SK-N-SH treated with all-trans-retinoic acid at 6 μM for 48 hours (cell line): Measurements from ENCODE around the gene SLC6A15.

Experiments used
- ATAC-seq: fragments of 200-7000 bp; cut with Tn5 transposase; 3 replicates; pipeline ENCODE4 v1.9.1; 2020; ENCODE audit warnings: mild to moderate bottlenecking, moderate library complexity
- ARNTL ChIP-seq: fragments of 450-650 bp; formaldehyde crosslinking; IDR thresholded peaks from 2 replicates; pipeline ENCODE4 v1.5.0; 2020; ENCODE audit warnings: low read depth, mild to moderate bottlenecking, moderate library complexity, borderline replicate concordance
- BACH2 ChIP-seq: fragments of 250-450 bp; sonication (Bioruptor Pico); IDR thresholded peaks from 2 replicates; pipeline ENCODE4 v1.9.0; 2021; ENCODE audit warnings: mild to moderate bottlenecking, borderline replicate concordance
- CSDC2 ChIP-seq: fragments of 250-450 bp; sonication (Bioruptor Pico); IDR thresholded peaks from 2 replicates; pipeline ENCODE4 v1.5.0; 2020; ENCODE audit warnings: mild to moderate bottlenecking, moderate library complexity
- CSRNP3 ChIP-seq: fragments of 250-450 bp; sonication (Bioruptor Pico); IDR thresholded peaks from 2 replicates; pipeline ENCODE4 v1.5.1; 2021; ENCODE audit warnings: mild to moderate bottlenecking, moderate library complexity
- ESRRG ChIP-seq: fragments of 250-450 bp; sonication (Bioruptor Pico); IDR thresholded peaks from 2 replicates; pipeline ENCODE4 v1.6.1; 2021; ENCODE audit warnings: mild to moderate bottlenecking
- GLIS3 ChIP-seq: fragments of 250-450 bp; sonication (Bioruptor Pico); IDR thresholded peaks from 2 replicates; pipeline ENCODE4 v1.5.0; 2020; ENCODE audit warnings: mild to moderate bottlenecking, moderate library complexity
- ISL1 ChIP-seq: fragments of 250-450 bp; sonication (Bioruptor Pico); IDR thresholded peaks from 2 replicates; pipeline ENCODE4 v2.1.2; 2022; ENCODE audit warnings: mild to moderate bottlenecking, moderate library complexity
- OSR1 ChIP-seq: fragments of 250-450 bp; sonication (Bioruptor Pico); IDR thresholded peaks from 2 replicates; pipeline ENCODE4 v1.8.0; 2022; ENCODE audit warnings: moderate library complexity, mild to moderate bottlenecking, inconsistent platforms
- PATZ1 ChIP-seq: fragments of 250-450 bp; sonication (Bioruptor Pico); IDR thresholded peaks from 2 replicates; pipeline ENCODE4 v1.8.0; 2020; ENCODE audit warnings: mild to moderate bottlenecking, moderate library complexity, borderline replicate concordance
- PPARA ChIP-seq: fragments of 250-450 bp; sonication (Bioruptor Pico); IDR thresholded peaks from 2 replicates; pipeline ENCODE4 v1.5.0; 2020; ENCODE audit warnings: mild to moderate bottlenecking, borderline replicate concordance
- RARB ChIP-seq: fragments of 250-450 bp; sonication (Bioruptor Pico); IDR thresholded peaks from 2 replicates; pipeline ENCODE4 v1.8.0; 2021; ENCODE audit warnings: mild to moderate bottlenecking, moderate library complexity
- SNAI2 ChIP-seq: fragments of 250-450 bp; sonication (Bioruptor Pico); IDR thresholded peaks from 2 replicates; pipeline ENCODE4 v1.5.0; 2020; ENCODE audit warnings: mild to moderate bottlenecking, moderate library complexity
- ZC3H10 ChIP-seq: fragments of 250-450 bp; sonication (Bioruptor Pico); IDR thresholded peaks from 2 replicates; pipeline ENCODE4 v1.5.1; 2021; ENCODE audit warnings: mild to moderate bottlenecking, moderate library complexity
- ZFP3 ChIP-seq: fragments of 250-450 bp; sonication (Bioruptor Pico); IDR thresholded peaks from 2 replicates; pipeline ENCODE4 v1.5.0; 2020; ENCODE audit warnings: mild to moderate bottlenecking, moderate library complexity
- ZFP30 ChIP-seq: fragments of 450-650 bp; formaldehyde crosslinking; IDR thresholded peaks from 2 replicates; pipeline ENCODE4 v1.5.0; 2022; ENCODE audit warnings: mild to moderate bottlenecking, moderate library complexity
- ZNF565 ChIP-seq: fragments of 450-650 bp; formaldehyde crosslinking; conservative IDR thresholded peaks from 2 replicates; pipeline ENCODE4 v1.5.0; 2020; ENCODE audit warnings: low read depth, mild to moderate bottlenecking, moderate library complexity
- ZNF70 ChIP-seq: fragments of 450-650 bp; formaldehyde crosslinking; IDR thresholded peaks from 2 replicates; pipeline ENCODE4 v1.5.0; 2020; ENCODE audit warnings: mild to moderate bottlenecking, moderate library complexity
- TF ChIP-seq, protein P1 (sequence below): fragments of 250-450 bp; sonication (Bioruptor Pico); IDR thresholded peaks from 2 replicates; pipeline ENCODE4 v1.5.1; 2020; ENCODE audit warnings: low read depth, mild to moderate bottlenecking, moderate library complexity
- TF ChIP-seq, protein P2 (sequence below): fragments of 250-450 bp; sonication (Bioruptor Pico); IDR thresholded peaks from 2 replicates; pipeline ENCODE4 v1.5.0; 2020; ENCODE audit warnings: mild to moderate bottlenecking, moderate library complexity
- TF ChIP-seq, protein P3 (sequence below): fragments of 250-450 bp; sonication (Bioruptor Pico); IDR thresholded peaks from 2 replicates; pipeline ENCODE4 v1.8.0; 2021; ENCODE audit warnings: low read depth, mild to moderate bottlenecking, moderate library complexity, borderline replicate concordance

SLC6A15 gene

GRCh38 chr12:84840356-84840755, 72.2 kb downstream of the SLC6A15 start:
- ATAC-seq: no peak
- TF ChIP-seq PPARA (CRISPR knock-in tag): no peak
- TF ChIP-seq, protein P1, sequence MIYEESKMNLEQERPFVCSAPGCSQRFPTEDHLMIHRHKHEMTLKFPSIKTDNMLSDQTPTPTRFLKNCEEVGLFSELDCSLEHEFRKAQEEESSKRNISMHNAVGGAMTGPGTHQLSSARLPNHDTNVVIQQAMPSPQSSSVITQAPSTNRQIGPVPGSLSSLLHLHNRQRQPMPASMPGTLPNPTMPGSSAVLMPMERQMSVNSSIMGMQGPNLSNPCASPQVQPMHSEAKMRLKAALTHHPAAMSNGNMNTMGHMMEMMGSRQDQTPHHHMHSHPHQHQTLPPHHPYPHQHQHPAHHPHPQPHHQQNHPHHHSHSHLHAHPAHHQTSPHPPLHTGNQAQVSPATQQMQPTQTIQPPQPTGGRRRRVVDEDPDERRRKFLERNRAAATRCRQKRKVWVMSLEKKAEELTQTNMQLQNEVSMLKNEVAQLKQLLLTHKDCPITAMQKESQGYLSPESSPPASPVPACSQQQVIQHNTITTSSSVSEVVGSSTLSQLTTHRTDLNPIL (CRISPR knock-in tag): no peak
- TF ChIP-seq, protein P2, sequence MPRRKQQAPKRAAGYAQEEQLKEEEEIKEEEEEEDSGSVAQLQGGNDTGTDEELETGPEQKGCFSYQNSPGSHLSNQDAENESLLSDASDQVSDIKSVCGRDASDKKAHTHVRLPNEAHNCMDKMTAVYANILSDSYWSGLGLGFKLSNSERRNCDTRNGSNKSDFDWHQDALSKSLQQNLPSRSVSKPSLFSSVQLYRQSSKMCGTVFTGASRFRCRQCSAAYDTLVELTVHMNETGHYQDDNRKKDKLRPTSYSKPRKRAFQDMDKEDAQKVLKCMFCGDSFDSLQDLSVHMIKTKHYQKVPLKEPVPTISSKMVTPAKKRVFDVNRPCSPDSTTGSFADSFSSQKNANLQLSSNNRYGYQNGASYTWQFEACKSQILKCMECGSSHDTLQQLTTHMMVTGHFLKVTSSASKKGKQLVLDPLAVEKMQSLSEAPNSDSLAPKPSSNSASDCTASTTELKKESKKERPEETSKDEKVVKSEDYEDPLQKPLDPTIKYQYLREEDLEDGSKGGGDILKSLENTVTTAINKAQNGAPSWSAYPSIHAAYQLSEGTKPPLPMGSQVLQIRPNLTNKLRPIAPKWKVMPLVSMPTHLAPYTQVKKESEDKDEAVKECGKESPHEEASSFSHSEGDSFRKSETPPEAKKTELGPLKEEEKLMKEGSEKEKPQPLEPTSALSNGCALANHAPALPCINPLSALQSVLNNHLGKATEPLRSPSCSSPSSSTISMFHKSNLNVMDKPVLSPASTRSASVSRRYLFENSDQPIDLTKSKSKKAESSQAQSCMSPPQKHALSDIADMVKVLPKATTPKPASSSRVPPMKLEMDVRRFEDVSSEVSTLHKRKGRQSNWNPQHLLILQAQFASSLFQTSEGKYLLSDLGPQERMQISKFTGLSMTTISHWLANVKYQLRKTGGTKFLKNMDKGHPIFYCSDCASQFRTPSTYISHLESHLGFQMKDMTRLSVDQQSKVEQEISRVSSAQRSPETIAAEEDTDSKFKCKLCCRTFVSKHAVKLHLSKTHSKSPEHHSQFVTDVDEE (CRISPR knock-in tag): no peak
- no peak for TF ChIP-seq BACH2
- no peak for TF ChIP-seq CSRNP3 (CRISPR knock-in tag)
- no peak for TF ChIP-seq OSR1

- ATAC-seq: no peak
- no peak for TF ChIP-seq ZNF70 (CRISPR knock-in tag)
- no peak for TF ChIP-seq ARNTL (CRISPR knock-in tag)
- no peak for TF ChIP-seq PPARA (CRISPR knock-in tag)
- TF ChIP-seq CSDC2: no peak
- TF ChIP-seq GLIS3 (CRISPR knock-in tag): no peak
- TF ChIP-seq ISL1 (CRISPR knock-in tag): no peak
- TF ChIP-seq PATZ1 (CRISPR knock-in tag): no peak
- no peak for TF ChIP-seq ESRRG
- no peak for TF ChIP-seq OSR1
- TF ChIP-seq, all 23 proteins: peak for 0
These were observed 85.7 kb downstream of the SLC6A15 start for GRCh38 chr12:84826925-84827324.

DNA sequence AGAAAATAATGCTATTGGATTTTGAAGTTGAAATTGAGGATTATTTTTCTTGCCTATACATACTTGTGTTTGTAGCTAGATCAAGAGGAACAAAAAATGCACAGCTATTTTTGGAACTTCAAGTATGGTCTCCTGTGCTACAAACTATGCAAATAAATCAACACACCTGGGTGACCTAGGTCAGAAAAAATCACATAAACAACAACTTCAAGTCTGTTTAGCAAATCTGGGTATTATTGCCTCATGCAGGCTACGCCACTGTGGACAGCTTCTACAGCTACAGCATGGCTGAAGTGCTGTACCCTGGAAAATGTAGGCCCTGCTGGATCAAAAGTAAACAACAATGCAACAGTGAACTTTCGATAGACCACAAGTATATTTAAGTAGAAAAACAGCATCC, 87.5 kb downstream of the SLC6A15 start:
- TF ChIP-seq PATZ1 (CRISPR knock-in tag) (no peak), ZNF565 (CRISPR knock-in tag) (no peak), ESRRG (no peak), RARB (CRISPR knock-in tag) (no peak), ISL1 (CRISPR knock-in tag) (no peak), ZC3H10 (CRISPR knock-in tag) (no peak), BACH2 (no peak), ZNF70 (CRISPR knock-in tag) (no peak), SNAI2 (no peak), ZFP30 (no peak), ZFP3 (CRISPR knock-in tag) (no peak), CSRNP3 (CRISPR knock-in tag) (no peak)
- TF ChIP-seq, protein P2 (CRISPR knock-in tag): no peak
- TF ChIP-seq, protein P3, sequence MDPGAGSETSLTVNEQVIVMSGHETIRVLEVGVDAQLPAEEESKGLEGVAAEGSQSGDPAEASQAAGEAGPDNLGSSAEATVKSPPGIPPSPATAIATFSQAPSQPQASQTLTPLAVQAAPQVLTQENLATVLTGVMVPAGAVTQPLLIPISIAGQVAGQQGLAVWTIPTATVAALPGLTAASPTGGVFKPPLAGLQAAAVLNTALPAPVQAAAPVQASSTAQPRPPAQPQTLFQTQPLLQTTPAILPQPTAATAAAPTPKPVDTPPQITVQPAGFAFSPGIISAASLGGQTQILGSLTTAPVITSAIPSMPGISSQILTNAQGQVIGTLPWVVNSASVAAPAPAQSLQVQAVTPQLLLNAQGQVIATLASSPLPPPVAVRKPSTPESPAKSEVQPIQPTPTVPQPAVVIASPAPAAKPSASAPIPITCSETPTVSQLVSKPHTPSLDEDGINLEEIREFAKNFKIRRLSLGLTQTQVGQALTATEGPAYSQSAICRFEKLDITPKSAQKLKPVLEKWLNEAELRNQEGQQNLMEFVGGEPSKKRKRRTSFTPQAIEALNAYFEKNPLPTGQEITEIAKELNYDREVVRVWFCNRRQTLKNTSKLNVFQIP (CRISPR knock-in tag): no peak
- TF ChIP-seq, protein P1 (CRISPR knock-in tag): no peak
- ATAC-seq: no peak
